Right lobe of liver (tissue), 4 donors: ENCODE results near the gene DAZAP1.

Source experiments
- POLR2A ChIP-seq: fragments of 450-650 bp; IDR thresholded peaks from one replicate; pipeline ENCODE4 v1.6.1; 2017; ENCODE audit warnings: antibody characterized with exemption, mild to moderate bottlenecking
- TF ChIP-seq, protein P1 (sequence below), 4 donors: fragments of 200-600 bp in 3 of 4; fragments of 450-650 bp in 1 of 4; IDR thresholded peaks; one replicate each; pipeline versions ENCODE4 v1.5.1 to v1.8.0; 2016 to 2022; ENCODE audit warnings: antibody characterized with exemption in 4 of 4, mild to moderate bottlenecking in 2 of 4
- donor health status: DM: no; HTN: no; CAD: no.
- donor health status: DM: no; HTN: no; CAD: no.
- donor health status: DM: no; HTN: yes; CAD: no.

GRCh38 chr19:1438035-1438932 is 30.9 kb downstream of the DAZAP1 start, which contains the start of gene RPS15:
- TF ChIP-seq, protein P1, sequence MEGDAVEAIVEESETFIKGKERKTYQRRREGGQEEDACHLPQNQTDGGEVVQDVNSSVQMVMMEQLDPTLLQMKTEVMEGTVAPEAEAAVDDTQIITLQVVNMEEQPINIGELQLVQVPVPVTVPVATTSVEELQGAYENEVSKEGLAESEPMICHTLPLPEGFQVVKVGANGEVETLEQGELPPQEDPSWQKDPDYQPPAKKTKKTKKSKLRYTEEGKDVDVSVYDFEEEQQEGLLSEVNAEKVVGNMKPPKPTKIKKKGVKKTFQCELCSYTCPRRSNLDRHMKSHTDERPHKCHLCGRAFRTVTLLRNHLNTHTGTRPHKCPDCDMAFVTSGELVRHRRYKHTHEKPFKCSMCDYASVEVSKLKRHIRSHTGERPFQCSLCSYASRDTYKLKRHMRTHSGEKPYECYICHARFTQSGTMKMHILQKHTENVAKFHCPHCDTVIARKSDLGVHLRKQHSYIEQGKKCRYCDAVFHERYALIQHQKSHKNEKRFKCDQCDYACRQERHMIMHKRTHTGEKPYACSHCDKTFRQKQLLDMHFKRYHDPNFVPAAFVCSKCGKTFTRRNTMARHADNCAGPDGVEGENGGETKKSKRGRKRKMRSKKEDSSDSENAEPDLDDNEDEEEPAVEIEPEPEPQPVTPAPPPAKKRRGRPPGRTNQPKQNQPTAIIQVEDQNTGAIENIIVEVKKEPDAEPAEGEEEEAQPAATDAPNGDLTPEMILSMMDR (IDR thresholded peaks at IDR 0.05) = peak; percentile 88 to 99 (median 96)
- peak; percentile 86 for TF ChIP-seq POLR2A
